Body of pancreas (tissue), 4 donors: ENCODE results near the gene GTSF1L.

Experiments used
- POLR2A ChIP-seq, 3 donors: fragments of 450-650 bp; IDR thresholded peaks; one replicate each; pipeline ENCODE4 v1.6.1; 2016; ENCODE audit warnings: antibody characterized with exemption in 3 of 3, mild to moderate bottlenecking in 2 of 3
- TF ChIP-seq, protein P1 (sequence below), 7 experiments: fragments of 450-650 bp in 4 of 7; fragments of 200-600 bp in 3 of 7; sonication (generic) in 3 of 7; IDR thresholded peaks; one replicate each; pipeline ENCODE4 v1.5.1; 2016 to 2019; ENCODE audit warnings: antibody characterized with exemption in 7 of 7

GRCh38 chr20:43746344-43747137 lies 19.7 kb upstream of the GTSF1L start:
- TF ChIP-seq, protein P1, sequence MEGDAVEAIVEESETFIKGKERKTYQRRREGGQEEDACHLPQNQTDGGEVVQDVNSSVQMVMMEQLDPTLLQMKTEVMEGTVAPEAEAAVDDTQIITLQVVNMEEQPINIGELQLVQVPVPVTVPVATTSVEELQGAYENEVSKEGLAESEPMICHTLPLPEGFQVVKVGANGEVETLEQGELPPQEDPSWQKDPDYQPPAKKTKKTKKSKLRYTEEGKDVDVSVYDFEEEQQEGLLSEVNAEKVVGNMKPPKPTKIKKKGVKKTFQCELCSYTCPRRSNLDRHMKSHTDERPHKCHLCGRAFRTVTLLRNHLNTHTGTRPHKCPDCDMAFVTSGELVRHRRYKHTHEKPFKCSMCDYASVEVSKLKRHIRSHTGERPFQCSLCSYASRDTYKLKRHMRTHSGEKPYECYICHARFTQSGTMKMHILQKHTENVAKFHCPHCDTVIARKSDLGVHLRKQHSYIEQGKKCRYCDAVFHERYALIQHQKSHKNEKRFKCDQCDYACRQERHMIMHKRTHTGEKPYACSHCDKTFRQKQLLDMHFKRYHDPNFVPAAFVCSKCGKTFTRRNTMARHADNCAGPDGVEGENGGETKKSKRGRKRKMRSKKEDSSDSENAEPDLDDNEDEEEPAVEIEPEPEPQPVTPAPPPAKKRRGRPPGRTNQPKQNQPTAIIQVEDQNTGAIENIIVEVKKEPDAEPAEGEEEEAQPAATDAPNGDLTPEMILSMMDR (IDR thresholded peaks at IDR 0.05), result no peak
- no peak for TF ChIP-seq POLR2A (IDR thresholded peaks at IDR 0.05)
